Subcutaneous adipose tissue (tissue), 4 donors: Measurements from ENCODE around the gene VPS26C. TPM values are rescaled to one million over a fixed set of nuclear protein-coding genes. Genes with fewer than 3 reads are reported as not detected.

Source experiments
- CTCF ChIP-seq: fragments of 450-650 bp; IDR thresholded peaks from one replicate; pipeline ENCODE4 v1.5.1; 2016; ENCODE audit warnings: low read depth, mild to moderate bottlenecking, control low read depth, antibody characterized with exemption, moderate library complexity
- total RNA-seq, 4 donors: library from RNA; depleted of rRNA; stranded (reverse); fragments of >200 nt; gene quantifications; one replicate each; pipeline ENCODE4 v1.1.0, GENCODE V29; 2016

Gene VPS26C
- total RNA-seq, 4 donors from 2014 or later = 67.8 to 102 (median 78.9) TPM

DNA sequence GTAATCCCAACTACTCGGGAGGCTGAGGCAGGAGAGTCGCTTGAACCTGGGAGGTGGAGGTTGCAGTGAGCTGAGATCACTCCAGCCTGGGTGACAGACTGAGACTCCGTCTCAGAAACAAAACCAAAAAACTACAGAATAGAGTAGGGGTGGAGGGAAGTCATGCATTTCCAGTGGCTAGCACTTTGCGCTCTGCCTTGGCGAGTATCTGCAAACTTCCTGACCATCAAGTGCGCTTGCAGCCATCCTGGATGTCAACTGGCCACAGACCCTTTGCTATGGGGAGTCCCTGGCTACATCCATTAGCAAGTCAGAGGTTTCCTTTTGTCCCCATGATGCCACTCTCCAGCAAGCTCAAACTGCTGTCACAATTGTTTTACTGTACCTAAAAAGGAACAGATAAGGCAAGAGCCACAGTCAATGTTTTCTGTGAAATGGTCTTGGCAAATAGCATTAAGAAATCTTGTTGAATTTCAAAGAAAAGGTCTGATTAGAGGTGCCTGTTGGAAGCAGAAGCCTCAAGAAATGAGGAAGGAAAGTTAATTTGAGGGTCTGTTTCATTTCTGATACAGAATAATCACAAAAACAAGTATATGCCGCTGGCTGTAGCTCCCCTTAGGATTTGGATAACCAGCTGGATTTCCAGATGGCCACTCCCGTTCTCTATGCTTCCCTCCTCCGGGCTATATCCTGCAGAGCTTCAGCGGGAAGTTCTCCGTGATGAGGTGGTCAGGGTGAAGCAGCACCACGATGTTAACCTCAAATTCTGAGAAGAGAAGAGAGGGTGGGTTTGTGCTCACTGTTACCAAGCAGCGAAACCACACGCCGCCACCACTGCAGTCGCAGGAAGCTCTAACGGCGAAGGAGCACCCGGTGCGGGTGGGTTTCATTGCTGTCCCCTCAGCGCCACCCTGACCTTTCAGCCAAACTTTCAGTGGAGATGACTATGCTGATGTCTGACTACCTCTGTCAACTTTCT is 42.0 kb downstream of the VPS26C start:
- TF ChIP-seq CTCF = no peak

- TF ChIP-seq CTCF = no peak
Observed at GRCh38 chr21:37223804-37224345, 43.3 kb downstream of the VPS26C start.

DNA sequence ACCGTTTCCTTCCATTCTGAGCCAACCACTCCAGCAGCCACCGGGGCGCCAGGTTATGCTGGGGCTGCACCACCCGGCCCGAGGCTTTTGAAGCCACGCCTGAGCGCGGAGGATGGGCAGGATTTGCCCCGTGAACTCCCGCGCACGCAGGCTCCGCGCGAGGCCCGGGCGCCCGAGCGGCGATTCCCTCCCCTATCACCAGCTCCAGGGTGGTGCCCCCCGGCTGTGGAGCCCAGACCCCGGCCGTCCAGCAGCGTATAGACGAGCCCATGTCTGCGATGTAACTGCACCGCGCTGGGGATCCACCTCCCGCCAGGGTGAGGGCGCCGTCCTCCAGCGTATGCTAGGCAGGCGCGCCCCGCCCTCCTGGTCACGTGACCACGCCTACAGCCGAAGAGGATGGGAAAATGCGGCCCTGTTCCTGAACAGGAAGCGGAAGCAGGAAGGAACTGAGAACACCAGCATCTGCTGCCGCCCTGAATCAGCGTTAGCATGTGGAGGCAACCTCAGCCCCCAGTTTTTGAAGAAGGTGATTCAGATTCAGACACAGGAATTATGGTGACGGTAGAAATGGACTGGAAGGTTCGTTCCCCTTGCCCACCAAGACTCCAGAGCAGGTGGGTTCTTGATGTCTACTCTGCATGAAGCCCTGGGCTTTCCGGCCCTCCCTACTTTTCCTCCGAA is 46.0 kb downstream of the VPS26C start:
- no peak for TF ChIP-seq CTCF

DNA sequence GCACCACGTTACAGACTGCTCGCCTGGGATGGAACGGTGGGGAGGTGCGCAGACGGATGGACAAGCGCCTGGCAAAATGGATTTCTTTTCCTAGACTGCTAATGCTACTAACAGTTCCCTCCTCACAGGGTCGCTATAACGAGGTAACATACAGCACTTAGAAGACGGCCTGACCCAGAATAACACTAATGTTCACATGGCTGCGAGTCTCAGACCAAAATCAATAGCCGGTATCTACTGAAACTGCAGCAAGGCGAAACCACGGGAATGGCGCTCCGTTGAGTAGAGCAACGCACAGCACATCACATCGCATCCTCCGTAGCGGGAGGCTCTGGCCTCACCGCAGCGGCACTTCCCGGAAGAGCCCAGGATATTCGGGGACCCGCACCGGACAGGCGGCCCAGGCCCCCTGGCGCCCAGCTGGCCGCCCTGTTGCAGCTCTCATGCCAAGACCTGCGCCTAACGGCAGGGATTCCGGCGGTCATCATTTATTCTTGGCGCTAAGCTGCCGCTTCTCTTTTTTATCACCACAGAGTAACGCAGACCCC is 46.6 kb downstream of the VPS26C start:
- TF ChIP-seq CTCF = no peak

DNA sequence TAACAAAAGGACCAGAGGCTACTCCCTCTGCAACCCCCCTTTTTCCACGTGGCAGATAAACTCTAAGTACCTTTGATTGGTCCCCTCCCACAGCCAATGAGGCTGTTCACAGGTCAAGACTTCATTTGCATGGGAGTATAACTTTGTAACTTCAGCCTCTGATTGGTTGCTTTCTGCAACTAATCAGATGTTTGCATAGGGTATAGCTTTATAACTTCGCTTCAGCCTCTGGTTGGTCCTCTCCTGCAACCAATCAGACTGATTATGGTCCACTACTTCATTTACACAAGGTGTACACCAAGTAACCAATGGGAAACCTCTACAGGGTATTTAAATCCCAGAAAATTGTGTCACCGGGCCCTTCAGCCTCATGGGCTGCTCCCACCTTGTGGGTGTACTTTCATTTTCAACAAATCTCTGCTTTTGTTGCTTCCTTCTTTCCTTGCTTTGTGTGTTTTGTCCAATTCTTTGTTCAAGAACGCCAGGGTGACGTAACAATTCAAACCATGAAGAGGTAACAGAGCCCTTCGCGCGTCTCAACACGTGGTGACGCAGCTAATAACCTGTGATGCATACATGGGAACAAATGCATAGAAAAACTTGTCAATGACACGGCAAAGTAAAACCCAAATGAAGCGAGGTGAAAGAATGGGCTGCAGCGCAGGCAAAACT is 47.2 kb downstream of the VPS26C start:
- no peak for TF ChIP-seq CTCF

DNA sequence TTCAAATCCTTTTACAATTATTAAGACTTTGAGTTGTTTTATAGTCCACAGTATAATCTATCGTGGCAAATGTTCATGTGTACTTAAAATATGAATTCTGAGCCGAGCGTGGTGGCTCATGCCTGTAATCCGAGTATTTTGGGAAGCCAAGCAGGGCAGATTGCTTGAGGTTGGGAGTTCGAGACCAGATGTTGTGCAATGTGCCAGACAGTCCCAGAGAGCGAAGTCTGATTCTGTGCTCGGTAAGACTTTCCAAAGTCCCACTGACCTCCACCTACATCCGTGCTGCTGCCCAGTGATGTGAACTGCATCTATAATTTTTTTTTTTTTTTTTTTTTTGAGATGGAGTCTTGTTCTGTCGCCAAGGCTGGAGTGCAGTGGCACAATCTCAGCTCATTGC is 52.2 kb downstream of the VPS26C start:
- TF ChIP-seq CTCF = no peak
